DND-41 (cell line): ENCODE results near the gene IDI1.

Experiments
- CTCF ChIP-seq: IDR thresholded peaks from 2 replicates; pipeline ENCODE4 v1.5.1; 2012; ENCODE audit warnings: borderline replicate concordance, low read length, moderate library complexity, mild to moderate bottlenecking; ENCODE audit not compliant: poor library complexity, severe bottlenecking; ENCODE audit errors: extremely low read depth
- EZH2 ChIP-seq: IDR thresholded peaks from 3 replicates; pipeline ENCODE4 v1.6.1; 2012; ENCODE audit warnings: borderline replicate concordance, low read depth, mild to moderate bottlenecking, moderate library complexity, low read length, inconsistent platforms; ENCODE audit not compliant: severe bottlenecking

- TF ChIP-seq CTCF (no peak), EZH2 (no peak)
These were observed 28.5 kb downstream of the IDI1 start for GRCh38 chr10:1020460-1020859.
